Left renal cortex interstitium (tissue), 4 donors: Measurements from ENCODE around the gene CNP. TPM values are rescaled to one million over a fixed set of nuclear protein-coding genes. Genes with fewer than 3 reads are reported as not detected.
"Not testable (repeated sequence)": the region's sequence is repeated elsewhere in the genome, so short reads cannot be mapped to it uniquely, and the experiment has no call there.

Source experiments
- DNase-seq, 4 donors: peaks; one replicate each; pipeline ENCODE4 v3.0.0-alpha.2; 2013; ENCODE audit warnings: low read depth in 4 of 4, low spot score in 2 of 4, missing footprints in 1 of 4
- polyA plus RNA-seq, 4 donors: library from polyadenylated mRNA; unstranded; fragments of 120-200 nt; gene quantifications; one replicate each; pipeline ENCODE4 v1.2.1, GENCODE V29; 2013; ENCODE audit not compliant: insufficient read length in 4 of 4

Gene CNP
- polyA plus RNA-seq, 4 donors, result 64.6 to 87.5 (median 73.3) TPM

DNA sequence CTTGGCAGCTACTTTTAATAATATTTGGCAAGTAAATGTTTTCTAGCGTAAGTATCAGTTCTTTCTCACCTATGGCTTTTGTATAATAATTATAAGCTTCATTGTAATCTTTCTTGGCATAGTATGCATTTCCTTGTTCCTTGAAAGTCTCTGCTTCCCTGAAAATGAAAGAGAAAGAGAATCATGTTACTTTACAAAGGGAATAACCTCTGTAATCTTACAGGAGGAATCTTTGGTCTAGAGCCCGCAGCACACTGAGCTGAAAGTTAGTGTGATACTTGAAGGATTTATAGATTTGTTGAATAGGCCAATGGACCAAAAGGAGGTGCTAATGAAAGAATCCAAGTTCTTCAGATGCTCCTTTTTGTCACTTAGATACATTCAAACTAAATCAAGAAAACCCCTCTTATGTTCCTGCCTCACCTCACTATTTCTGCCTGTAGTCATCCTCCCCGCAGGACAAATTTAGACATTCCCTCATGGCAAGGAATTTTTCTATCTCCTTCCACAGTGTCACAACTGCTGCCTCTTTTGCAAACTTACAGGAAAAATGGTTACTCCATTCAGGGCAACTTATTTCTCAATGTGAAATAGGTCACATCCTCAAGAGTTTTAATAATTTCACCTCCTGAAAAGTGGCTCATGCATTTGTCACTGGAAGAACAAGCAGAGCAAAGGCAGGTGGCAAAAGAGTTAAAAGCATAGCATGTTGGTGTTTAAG is 34.0 kb downstream of the CNP start:
- DNase-seq, result no peak

DNA sequence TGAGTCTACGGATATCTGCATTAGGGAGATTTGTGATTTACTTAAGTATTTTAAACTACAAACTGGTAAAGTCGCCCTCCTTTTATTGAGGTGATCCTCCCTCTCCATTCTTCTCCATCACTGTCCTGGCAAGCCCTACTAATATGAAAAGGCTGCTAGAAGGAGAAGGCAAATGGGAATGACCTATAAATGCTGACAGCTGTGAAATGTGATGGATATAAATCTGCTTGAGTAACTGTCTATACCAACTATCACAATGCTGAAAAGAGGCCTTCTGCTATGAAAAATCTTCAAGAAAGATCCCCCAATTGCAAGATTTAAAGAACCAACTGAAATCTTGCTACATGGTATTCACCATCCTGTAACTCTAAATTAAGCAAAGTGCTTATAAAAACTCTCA is 35.1 kb downstream of the CNP start:
- no peak for DNase-seq

- no peak for DNase-seq
These were observed 35.7 kb downstream of the CNP start for GRCh38 chr17:42002175-42002791.

DNA sequence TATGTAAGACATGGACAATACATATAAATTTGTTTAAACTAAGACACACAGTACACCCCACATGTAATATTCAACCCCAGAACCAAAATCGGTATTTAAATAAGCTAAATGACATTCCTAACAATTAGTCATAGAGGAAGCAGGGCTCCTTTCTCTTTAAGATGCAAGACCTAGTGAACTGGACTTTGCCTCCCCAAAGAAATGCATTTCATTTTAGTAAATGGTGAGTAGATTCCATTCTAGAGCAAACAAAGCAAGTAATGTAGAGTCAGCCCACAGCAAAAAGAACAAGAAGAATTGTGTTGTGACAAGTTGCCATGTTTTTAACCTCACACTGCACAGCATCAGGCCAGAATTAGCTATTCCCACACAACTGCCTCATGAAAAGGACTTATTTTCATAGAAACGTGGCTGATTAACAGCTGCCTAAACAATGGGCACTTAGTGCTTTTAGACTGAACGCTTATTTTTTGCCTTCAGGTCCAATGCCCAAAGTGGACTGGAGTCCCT is 36.3 kb downstream of the CNP start:
- no peak for DNase-seq

DNA sequence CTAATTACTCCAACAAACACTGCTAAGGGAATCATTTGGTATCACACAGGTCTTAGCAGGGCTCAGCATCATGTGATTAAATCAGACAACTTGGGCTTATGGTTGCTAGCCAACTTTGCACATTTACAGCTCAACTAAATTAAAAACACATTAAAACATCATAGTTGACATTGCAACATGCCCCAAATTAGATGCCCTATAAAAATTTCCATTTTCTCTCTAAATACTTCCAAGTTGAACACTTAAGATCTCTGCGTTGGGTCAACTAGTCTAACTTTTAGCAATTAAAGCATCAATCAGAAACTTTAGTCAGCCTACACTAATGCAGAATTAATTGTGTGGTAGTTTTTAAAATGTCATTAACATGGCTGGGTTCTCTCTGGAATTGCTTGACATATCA is 38.6 kb downstream of the CNP start:
- DNase-seq, result no peak

DNA sequence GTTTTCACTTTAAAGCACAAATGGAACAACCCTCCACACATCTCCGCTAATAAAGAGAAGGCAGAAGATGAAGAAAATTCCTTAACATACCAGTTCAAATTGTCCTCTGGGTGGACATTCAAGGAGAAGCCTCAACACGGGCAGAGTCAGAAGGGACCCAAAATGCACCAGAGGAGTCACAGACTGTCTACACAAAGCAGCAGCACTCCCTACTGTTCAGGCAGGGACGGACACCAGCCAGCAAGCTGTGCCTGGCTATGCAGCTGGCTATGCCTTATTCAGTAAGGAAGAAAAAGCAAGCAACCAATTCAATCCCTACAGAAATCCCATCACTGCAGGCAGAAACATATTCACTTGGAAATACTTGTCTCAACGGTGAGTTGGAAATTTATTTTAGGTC is 42.6 kb downstream of the CNP start:
- no peak for DNase-seq

DNA sequence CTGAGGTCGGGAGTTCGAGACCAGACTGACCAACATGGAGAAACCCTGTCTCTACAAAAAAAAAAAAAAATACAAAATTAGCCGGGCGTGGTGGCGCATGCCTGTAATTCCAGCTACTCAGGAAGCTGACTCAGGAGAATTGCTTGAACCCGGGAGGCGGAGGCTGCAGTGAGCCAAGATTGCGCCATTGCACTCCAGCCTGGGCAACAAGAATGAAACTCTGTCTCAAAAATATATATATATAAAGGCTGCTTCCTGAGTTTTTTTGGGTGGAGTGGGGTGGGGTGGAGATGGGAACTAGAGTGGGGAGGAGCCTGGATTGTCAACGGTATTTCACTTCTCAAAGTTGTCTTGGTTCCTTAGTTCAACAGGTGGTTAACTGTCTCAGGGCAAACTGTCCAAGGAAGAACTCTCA is 43.7 kb downstream of the CNP start:
- DNase-seq, result not testable (repeated sequence)

DNA sequence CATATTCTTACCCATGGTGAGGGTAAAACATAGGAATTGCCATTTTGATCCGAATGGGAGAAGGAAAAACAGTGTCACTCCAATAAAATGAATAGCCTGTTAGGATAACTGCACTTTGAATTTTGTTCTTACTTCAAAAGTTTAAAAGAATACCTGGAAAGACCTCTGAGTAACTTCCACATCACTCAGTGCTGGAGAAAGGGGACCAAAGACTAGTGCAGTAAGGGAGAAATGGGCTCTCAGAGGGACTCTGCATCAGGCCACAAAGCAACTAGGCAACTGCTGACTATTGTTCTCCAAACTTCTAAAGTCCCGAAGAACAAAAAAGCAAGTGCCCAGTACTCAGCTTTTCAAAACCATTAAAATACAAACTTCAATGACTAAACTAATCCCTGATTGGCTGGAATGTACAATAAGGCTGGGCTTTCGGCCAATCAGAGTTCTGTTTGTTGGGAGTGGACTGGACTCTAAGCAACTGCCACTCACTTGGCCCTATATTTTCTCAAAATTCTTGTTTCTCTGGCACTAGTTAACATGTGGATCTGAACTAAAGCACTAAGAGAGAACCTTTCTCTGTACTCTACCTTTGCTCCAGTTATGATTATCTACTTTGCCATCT is 44.4 kb downstream of the CNP start:
- no peak for DNase-seq

DNA sequence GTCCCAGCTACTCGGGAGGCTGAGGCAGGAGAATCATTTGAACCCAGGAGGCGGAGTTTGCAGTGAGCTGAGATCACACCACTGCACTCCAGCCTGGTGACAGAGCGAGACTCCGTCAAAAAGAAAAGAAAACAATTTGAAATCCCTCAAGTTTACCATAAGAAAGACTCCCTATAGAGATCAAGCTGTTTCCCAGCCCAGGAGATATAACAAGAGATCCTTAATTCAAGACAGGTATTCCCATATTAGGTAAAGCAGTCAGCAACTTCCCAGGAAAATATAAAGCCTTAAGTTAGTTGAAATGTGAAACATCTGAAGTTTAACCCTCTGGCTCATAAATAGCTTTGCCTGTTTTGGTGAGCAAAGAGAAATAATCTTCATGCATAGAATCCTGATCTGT is 45.8 kb downstream of the CNP start:
- not testable (repeated sequence) for DNase-seq

DNA sequence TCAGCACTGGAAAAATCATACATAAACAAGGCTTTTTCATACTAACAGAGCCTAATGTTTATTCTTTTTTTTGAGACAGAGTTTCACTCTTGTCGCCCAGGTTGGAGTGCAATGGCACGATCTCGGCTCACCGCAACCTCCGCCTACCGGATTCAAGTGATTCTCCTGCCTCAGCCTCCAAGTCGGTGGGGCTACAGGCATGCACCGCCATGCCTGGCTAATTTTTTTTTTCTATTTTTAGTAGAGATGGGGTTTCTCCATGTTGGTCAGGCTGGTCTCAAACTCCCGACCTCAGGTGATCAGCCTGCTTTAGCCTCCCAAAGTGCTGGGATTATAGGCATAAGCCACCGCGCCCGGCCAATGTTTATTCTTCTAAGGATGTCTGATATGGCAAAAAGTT is 47.1 kb downstream of the CNP start:
- not testable (repeated sequence) for DNase-seq

GRCh38 chr17:42016411-42016831 is 49.8 kb downstream of the CNP start:
- no peak for DNase-seq

DNA sequence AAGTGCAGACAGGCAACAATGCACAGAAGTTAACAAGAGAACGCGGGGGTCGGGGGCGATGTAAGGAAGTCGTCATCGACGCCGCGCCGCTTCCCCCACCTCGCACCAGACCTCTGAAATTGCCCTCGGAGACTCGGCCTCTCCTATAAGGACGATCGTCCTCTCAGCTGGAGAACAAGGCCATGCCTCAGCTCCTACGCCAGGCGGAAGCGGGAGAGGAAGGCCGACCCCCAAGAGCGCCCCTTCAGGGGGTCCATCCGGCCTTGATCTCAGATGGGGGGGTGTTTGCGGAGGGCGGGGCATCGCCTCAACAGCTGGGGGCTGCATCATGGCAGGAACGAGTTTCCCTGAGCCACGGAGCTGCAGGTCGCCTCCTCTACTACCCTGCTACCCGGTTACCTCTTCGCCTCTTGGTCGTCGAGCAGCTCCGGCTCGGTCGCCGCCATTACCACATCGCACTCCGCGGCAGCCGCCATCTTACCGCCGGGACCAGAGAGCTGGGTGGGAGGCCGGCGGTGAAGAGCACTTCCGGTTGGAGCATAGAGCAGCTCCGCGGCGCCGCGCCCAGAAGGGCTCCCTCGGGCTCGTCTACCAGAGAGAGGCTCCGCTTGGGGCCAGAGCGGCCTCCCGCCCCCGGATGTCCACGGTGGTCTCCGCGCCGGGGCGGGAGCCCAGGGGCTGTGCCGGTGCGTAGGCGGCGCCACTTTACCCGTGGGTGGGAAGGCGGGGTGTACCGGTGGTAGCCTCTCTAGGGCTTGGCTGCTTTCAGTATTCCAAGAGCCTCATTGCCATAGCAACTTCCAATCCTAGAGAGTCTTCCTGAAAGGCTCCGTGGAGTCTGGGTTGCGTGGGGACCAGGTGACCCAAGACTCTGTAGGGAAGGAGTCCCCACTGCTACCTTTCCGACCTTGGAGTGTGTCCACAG is 50.6 kb downstream of the CNP start, which contains the start of gene DNAJC7:
TSS of gene DNAJC7 (minus strand) at position 499 of the 925 bp plus-strand sequence. CDS start at position 476, 23 bp downstream.
- peak; percentile 80 to 86 (median 85) for DNase-seq

DNA sequence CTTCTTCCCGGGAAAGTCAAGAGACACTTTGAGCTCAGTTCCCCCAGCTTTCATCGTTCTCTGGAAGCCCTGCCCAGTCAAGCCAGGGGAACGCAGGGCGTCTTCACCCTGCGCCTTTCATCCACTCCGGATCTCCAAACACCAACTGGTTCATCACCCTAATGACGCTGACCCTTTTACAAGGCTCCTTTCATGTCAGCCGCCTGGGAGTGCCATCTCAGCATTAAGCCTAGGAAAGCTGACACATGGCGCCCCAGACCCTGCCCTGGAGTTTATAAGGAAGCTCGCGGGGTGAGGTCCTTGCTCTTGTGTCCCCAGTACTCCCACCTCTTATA is 51.2 kb downstream of the CNP start:
- DNase-seq, result peak in 1 of 4 donors; percentile 47

GRCh38 chr17:42018339-42018738 is 51.7 kb downstream of the CNP start:
- DNase-seq, result no peak

GRCh38 chr17:42018988-42019387 is 52.4 kb downstream of the CNP start:
- DNase-seq, result no peak

DNA sequence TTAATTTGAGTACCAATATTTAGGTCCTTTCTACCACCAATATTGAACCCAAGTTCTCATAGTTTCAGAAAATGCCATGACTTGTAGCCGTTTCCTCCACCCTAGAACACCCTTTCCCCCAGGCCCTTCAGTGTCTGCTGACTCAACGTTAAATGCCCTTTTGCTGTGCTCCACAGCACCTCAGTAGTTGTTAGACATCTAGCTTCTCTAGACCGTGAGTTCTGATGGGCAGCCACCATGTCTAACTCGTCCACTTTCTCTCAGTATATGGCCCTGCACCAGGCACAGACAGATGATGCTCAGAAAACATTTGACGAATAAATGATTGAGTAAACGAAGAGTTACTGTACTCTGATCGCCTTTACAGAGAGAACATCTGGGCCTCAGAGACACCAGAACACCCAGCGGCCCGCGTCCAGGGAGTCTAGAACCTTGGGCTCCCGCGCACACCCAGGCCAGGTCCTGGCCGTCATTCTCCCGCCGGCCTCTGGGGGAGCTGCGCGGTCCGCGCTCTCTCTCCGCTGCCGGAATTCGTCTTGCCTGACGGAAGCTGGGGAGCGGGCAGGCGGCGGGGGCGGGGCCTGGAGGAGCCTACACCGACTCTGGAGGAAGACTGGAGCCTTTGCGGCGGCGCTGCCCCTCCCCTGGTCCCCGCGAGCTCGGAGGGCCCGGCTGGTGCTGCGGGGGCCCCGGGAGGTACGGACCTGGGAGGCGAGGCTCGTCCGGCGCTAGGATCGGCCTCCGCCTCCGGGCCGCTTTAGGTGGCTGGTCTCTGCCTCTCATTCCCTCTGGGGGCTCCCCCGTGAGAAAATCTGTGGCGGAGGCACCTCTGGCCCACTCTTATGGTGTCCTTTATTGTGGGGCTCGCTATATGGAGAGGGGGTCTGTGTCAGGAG is 53.2 kb downstream of the CNP start, which contains the start of gene NKIRAS2:
TSS of gene NKIRAS2 (plus strand) at position 582 of the 896 bp plus-strand sequence. CDS start 1,488 bp downstream, outside the sequence.
- DNase-seq, result peak in 3 of 4 donors; percentile 11 to 76 (median 74)

- DNase-seq, result not testable (repeated sequence)
These were observed 54.2 kb downstream of the CNP start for GRCh38 chr17:42020845-42021244.

GRCh38 chr17:42023524-42024349 is 57.1 kb downstream of the CNP start:
- no peak for DNase-seq

DNA sequence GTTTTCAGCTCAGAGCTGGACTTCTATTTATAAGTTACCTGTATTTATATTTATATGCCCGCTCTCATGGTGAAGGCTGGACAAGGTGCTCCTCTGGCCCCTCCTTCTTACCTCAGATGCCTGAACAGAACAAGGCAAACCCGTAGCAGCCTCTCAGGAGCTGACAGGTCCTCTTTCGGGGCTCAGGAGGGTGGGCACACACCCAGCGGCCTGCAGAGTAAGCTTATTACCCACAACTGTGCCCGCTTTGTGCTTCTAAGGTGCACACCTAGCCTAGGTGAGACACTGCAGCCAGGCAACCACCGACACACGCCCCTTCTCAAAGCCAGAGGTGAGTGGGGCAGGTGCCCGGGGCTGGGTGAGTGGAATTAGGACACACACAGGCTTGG is 58.6 kb downstream of the CNP start:
- no peak for DNase-seq
